B cell (primary cell): ENCODE data around the gene RPS8. TPM values are rescaled to one million over a fixed set of nuclear protein-coding genes. Genes with fewer than 3 reads are reported as not detected.

Experiments used
- ATAC-seq: fragments of 200-7000 bp; cut with Tn5 transposase; one replicate; pipeline ENCODE4 v1.10.0; 2021; ENCODE audit warnings: low read depth, mild to moderate bottlenecking, moderate number of reproducible peaks, moderate library complexity
- CTCF ChIA-PET: fragments of 350-600 bp; sonication (Branson Sonifier 250); formaldehyde crosslinking; loops from one replicate; lab custom pipeline; 2021; ENCODE audit warnings: antibody characterized with exemption, inconsistent platforms; lab: Charles Lee
- POLR2A ChIA-PET: fragments of 350-600 bp; sonication (Branson Sonifier 250); formaldehyde crosslinking; loops from one replicate; lab custom pipeline; 2021; ENCODE audit warnings: antibody characterized with exemption; lab: Charles Lee
- DNase-seq: peaks from one replicate; pipeline ENCODE4 v3.0.0; 2013
- H2AFZ ChIP-seq: 2 replicates; pipeline ENCODE4 v1.6.1; 2012; ENCODE audit warnings: mild to moderate bottlenecking, low read depth, low read length; ENCODE audit not compliant: insufficient read depth, poor library complexity, severe bottlenecking
- H3K27ac ChIP-seq, 2 donors: 1 replicate in 1 of 2; 2 replicates in 1 of 2; pipeline ENCODE4 v1.5.1; 2012 to 2013; ENCODE audit warnings: low read length in 2 of 2, mild to moderate bottlenecking in 2 of 2, moderate library complexity in 1 of 2
- H3K27me3 ChIP-seq, 4 experiments: fragments of 200-600 bp in 1 of 4; sonication (generic) in 1 of 4; replicated peaks in 1 of 4; 1 replicate in 2 of 4; 2 replicates in 2 of 4; pipeline versions ENCODE4 v1.6.1 to v1.7.0; 2013 to 2016; ENCODE audit warnings: low read length in 3 of 4, mild to moderate bottlenecking in 2 of 4, mixed read lengths in 1 of 4, moderate library complexity in 1 of 4; ENCODE audit not compliant: insufficient read depth in 4 of 4, control insufficient read depth in 3 of 4; ENCODE audit errors: control extremely low read depth in 1 of 4
- H3K36me3 ChIP-seq, 2 experiments: replicated peaks in 1 of 2; 1 replicate in 1 of 2; 2 replicates in 1 of 2; pipeline versions ENCODE4 v1.6.1 to v1.7.1; 2013; ENCODE audit warnings: low read length in 1 of 2; ENCODE audit not compliant: insufficient read depth in 2 of 2, control insufficient read depth in 1 of 2; ENCODE audit errors: control extremely low read depth in 1 of 2, extremely low read depth in 1 of 2
- H3K4me1 ChIP-seq, 2 donors: fragments of 200-600 bp in 1 of 2; sonication (generic) in 1 of 2; 1 replicate in 1 of 2; 2 replicates in 1 of 2; pipeline versions ENCODE4 v1.5.1 to v1.6.1; 2013 to 2017; ENCODE audit warnings: low read length in 2 of 2; ENCODE audit not compliant: control insufficient read depth in 2 of 2, insufficient read depth in 2 of 2
- H3K4me2 ChIP-seq: replicated peaks from 2 replicates; pipeline ENCODE3; 2012; ENCODE audit warnings: mild to moderate bottlenecking, low read depth, low read length; ENCODE audit not compliant: poor library complexity, severe bottlenecking
- H3K4me3 ChIP-seq, 5 experiments: fragments of 200-600 bp in 1 of 5; sonication (generic) in 1 of 5; 1 replicate in 3 of 5; 2 replicates in 2 of 5; pipeline versions ENCODE4 v1.5.1 to v1.7.0; 2011 to 2016; ENCODE audit warnings: low read length in 4 of 5, mild to moderate bottlenecking in 4 of 5, low read depth in 2 of 5, control low read depth in 1 of 5, moderate library complexity in 1 of 5; ENCODE audit not compliant: insufficient read depth in 1 of 5; ENCODE audit errors: control extremely low read depth in 1 of 5, extremely low read depth in 1 of 5
- H3K79me2 ChIP-seq: fragments of 200-600 bp; sonication (generic); one replicate; pipeline ENCODE4 v1.6.0; 2016; ENCODE audit warnings: low read length; ENCODE audit not compliant: control insufficient read depth, insufficient read depth
- H3K9ac ChIP-seq: fragments of 200-600 bp; sonication (generic); 2 replicates; pipeline ENCODE4 v1.6.1; 2017; ENCODE audit warnings: mild to moderate bottlenecking, low read length, moderate library complexity
- H3K9me3 ChIP-seq, 3 donors: one replicate each; pipeline versions ENCODE4 v1.6.1 to v1.7.1; 2013; ENCODE audit warnings: low read length in 2 of 3; ENCODE audit not compliant: control insufficient read depth in 2 of 3, insufficient read depth in 1 of 3; ENCODE audit errors: control extremely low read depth in 1 of 3
- H4K20me1 ChIP-seq: 2 replicates; pipeline ENCODE4 v1.6.0; 2012; ENCODE audit warnings: mild to moderate bottlenecking, low read length; ENCODE audit not compliant: insufficient read depth, control insufficient read depth, poor library complexity, severe bottlenecking
- H3K27ac Mint-ChIP-seq: one replicate; pipeline ENCODE4 v1.8.0; 2021; ENCODE audit warnings: mixed read lengths
- H3K27me3 Mint-ChIP-seq: one replicate; pipeline ENCODE4 v1.8.0; 2021; ENCODE audit warnings: mixed read lengths
- H3K4me1 Mint-ChIP-seq: one replicate; pipeline ENCODE4 v1.8.0; 2021; ENCODE audit warnings: mixed read lengths
- H3K4me3 Mint-ChIP-seq: one replicate; pipeline ENCODE4 v1.8.0; 2021; ENCODE audit warnings: mixed read lengths
- H3K9me3 Mint-ChIP-seq: one replicate; pipeline ENCODE4 v1.8.0; 2022; ENCODE audit warnings: mixed read lengths; ENCODE audit not compliant: insufficient read depth
- EZH2 ChIP-seq: IDR thresholded peaks from 2 replicates; pipeline ENCODE4 v1.6.1; 2012; ENCODE audit warnings: borderline replicate concordance, low read depth, mild to moderate bottlenecking, moderate library complexity, low read length; ENCODE audit not compliant: insufficient read depth, poor library complexity, severe bottlenecking
- WGBS: methylation state at CpG from one replicate; pipeline ENCODE4 v1.1.5; 2013; ENCODE audit warnings: missing lambda C conversion rate; ENCODE audit not compliant: insufficient coverage; 5-methylcytosine and 5-hydroxymethylcytosine counted together
- intact Hi-C: fragments of 100-400 bp; cut with micrococcal nuclease; formaldehyde crosslinking; loops from one replicate; pipeline ENCODE4 v1.10.0; 2022
- polyA plus RNA-seq: library from polyadenylated mRNA; depleted of rRNA; stranded (reverse); fragments of >200 nt; gene quantifications from 2 replicates; pipeline ENCODE4 v1.2.3, GENCODE V29; 2012
- total RNA-seq, 2 donors: library from RNA; stranded (reverse); fragments of 120-200 nt in 1 of 2; gene quantifications; 1 replicate in 1 of 2; 2 replicates in 1 of 2; pipeline versions ENCODE4 v1.2.3 to v1.2.4, GENCODE V29; 2013 to 2022
- TF ChIP-seq, protein P1 (sequence below): fragments of 200-600 bp; IDR thresholded peaks from one replicate; pipeline ENCODE4 v1.8.0; 2022; ENCODE audit warnings: antibody characterized with exemption, mild to moderate bottlenecking

RPS8 gene
- total and polyA plus RNA-seq, 2 donors (not counting 1 experiment from before 2014, with no cell fraction given): 2,525 to 4,047 TPM

DNA sequence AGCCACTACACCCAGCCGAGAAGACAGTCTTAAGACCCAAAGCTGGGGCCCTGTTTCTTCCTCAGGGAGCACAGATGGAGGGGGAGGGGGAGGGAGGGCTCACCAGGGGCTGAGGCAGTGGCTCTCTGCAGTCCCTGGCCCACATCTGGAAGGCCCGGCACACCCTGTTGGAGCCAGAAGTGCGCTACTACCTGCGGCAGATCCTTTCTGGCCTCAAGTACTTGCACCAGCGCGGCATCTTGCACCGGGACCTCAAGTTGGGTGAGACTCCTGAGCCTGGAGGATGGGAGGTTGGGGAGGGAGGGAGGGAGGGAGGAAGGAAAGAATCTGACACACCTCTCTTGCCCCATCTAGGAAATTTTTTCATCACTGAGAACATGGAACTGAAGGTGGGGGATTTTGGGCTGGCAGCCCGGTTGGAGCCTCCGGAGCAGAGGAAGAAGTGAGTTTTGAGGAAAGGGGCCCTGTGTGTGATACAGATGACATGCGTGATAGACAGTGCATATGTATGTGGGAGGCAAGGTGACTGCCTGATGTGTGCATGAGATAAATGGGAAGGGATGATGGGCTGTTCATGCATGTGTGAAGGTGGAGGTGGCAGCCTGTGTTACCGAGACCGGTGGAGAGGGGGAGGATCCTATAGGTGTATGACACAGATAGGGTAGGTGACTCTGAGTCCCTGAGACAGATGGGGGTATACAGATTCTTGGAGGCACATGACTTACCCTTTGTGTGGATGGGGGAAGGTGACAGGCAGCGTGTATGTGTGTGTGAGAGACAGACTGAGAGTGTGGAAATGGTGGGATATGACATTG lies 26.4 kb downstream of the RPS8 start:
- H3K4me1 Mint-ChIP-seq: peaks cover 34% of the 10 kb centered on the region
- intact Hi-C loops: loop anchor here (2.0 kb wide), 6 partner anchors 15 to 689 kb away; partner anchors contain the start of genes KIF2C, RNU5D-1, TESK2 and UROD
- H3K79me2 ChIP-seq: peaks cover 5% of the 10 kb centered on the region

More for the DNA sequence above, 26.4 kb downstream of the RPS8 start:
- ATAC-seq (no peak), DNase-seq (peak; percentile 39)
- H3K27ac Mint-ChIP-seq: peak overlapping the region; percentile 16
- peak overlapping the region in 1 of 5 experiments; percentile 51 for H3K4me3 ChIP-seq
- H3K27me3 ChIP-seq: no peaks in the 10 kb centered on the region
- peaks cover 0 to 3% (median 0%) of the 10 kb centered on the region in 3 donors for H3K9me3 ChIP-seq
- H3K36me3 ChIP-seq: peaks cover 0 to 20% of the 10 kb centered on the region in 2 experiments
- no peaks in the 10 kb centered on the region for H4K20me1 ChIP-seq
- CTCF ChIA-PET: interaction anchor here (0.6 to 4.2 kb wide), 4 partner anchors 7 to 26 kb away, joined by 3 to 70 read pairs (median 42); partner anchors contain the start of genes BEST4, BTBD19 and RPS8
- H3K9ac ChIP-seq: no peak overlapping the region
- no peaks in the 10 kb centered on the region for H3K27me3 Mint-ChIP-seq
- WGBS: 62% methylated on average over 8 of the region's 13 CpGs
- no peak for TF ChIP-seq EZH2
- TF ChIP-seq, protein P1, sequence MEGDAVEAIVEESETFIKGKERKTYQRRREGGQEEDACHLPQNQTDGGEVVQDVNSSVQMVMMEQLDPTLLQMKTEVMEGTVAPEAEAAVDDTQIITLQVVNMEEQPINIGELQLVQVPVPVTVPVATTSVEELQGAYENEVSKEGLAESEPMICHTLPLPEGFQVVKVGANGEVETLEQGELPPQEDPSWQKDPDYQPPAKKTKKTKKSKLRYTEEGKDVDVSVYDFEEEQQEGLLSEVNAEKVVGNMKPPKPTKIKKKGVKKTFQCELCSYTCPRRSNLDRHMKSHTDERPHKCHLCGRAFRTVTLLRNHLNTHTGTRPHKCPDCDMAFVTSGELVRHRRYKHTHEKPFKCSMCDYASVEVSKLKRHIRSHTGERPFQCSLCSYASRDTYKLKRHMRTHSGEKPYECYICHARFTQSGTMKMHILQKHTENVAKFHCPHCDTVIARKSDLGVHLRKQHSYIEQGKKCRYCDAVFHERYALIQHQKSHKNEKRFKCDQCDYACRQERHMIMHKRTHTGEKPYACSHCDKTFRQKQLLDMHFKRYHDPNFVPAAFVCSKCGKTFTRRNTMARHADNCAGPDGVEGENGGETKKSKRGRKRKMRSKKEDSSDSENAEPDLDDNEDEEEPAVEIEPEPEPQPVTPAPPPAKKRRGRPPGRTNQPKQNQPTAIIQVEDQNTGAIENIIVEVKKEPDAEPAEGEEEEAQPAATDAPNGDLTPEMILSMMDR: no peak
- no peak overlapping the region for H2AFZ ChIP-seq
- H3K27ac ChIP-seq: peak overlapping the region in 1 of 2 donors; percentile 54
- peaks cover 16 to 41% of the 10 kb centered on the region in 2 donors for H3K4me1 ChIP-seq
- H3K9me3 Mint-ChIP-seq: no peaks in the 10 kb centered on the region
- POLR2A ChIA-PET: interaction anchor here (1.0 to 2.6 kb wide), 5 partner anchors 8 to 80 kb away, joined by 4 to 61 read pairs (median 14); no protein-coding TSS in a partner anchor
- peak overlapping the region; percentile 70 for H3K4me3 Mint-ChIP-seq
- H3K4me2 ChIP-seq: peak overlapping the region; percentile 100
